DND-41 (cell line): ENCODE measurements around the gene GPC5.

Experiments
- ATAC-seq: fragments of 200-7000 bp; cut with Tn5 transposase; 3 replicates; pipeline ENCODE4 v1.9.1; 2021; ENCODE audit warnings: low read depth; ENCODE audit not compliant: insufficient read depth
- DNase-seq: peaks from one replicate; pipeline ENCODE4 v3.0.0-alpha.2; 2020
- H2AFZ ChIP-seq: 2 replicates; pipeline ENCODE4 v1.6.0; 2012; ENCODE audit warnings: low read depth, low read length
- H3K27ac ChIP-seq: 2 replicates; pipeline ENCODE4 v1.5.1; 2012; ENCODE audit warnings: low read length, inconsistent platforms
- H3K27me3 ChIP-seq: fragments of 200-600 bp; sonication (generic); 2 replicates; pipeline ENCODE4 v1.6.0; 2012; ENCODE audit warnings: low read length, mild to moderate bottlenecking, inconsistent platforms; ENCODE audit not compliant: insufficient read depth, poor library complexity
- H3K36me3 ChIP-seq: 2 replicates; pipeline ENCODE4 v1.5.1; 2012; ENCODE audit warnings: low read length, inconsistent platforms; ENCODE audit not compliant: insufficient read depth
- H3K4me1 ChIP-seq: 2 replicates; pipeline ENCODE4 v1.5.1; 2012; ENCODE audit warnings: mild to moderate bottlenecking, low read length; ENCODE audit not compliant: insufficient read depth
- H3K4me2 ChIP-seq: 2 replicates; pipeline ENCODE4 v1.6.0; 2012; ENCODE audit warnings: mild to moderate bottlenecking, moderate library complexity, low read length, inconsistent platforms; ENCODE audit not compliant: insufficient read depth
- H3K4me3 ChIP-seq, 2 experiments: fragments of 200-600 bp in 1 of 2; shearing (Covaris generic) in 1 of 2; 2 replicates each; pipeline ENCODE4 v1.5.1; 2012 to 2016; ENCODE audit warnings: inconsistent platforms in 2 of 2, low read length in 2 of 2, mild to moderate bottlenecking in 2 of 2, low read depth in 1 of 2, moderate library complexity in 1 of 2
- H3K79me2 ChIP-seq: 2 replicates; pipeline ENCODE4 v1.6.0; 2012; ENCODE audit warnings: low read length, inconsistent platforms; ENCODE audit not compliant: insufficient read depth
- H3K9ac ChIP-seq: 2 replicates; pipeline ENCODE4 v1.6.0; 2012; ENCODE audit warnings: low read depth, mild to moderate bottlenecking, inconsistent platforms, low read length, moderate library complexity
- H3K9me3 ChIP-seq: 2 replicates; pipeline ENCODE4 v1.5.1; 2012; ENCODE audit warnings: low read length, moderate library complexity, mild to moderate bottlenecking, inconsistent platforms; ENCODE audit not compliant: insufficient read depth, severe bottlenecking
- H4K20me1 ChIP-seq: 2 replicates; pipeline ENCODE4 v1.6.0; 2012; ENCODE audit warnings: low read length; ENCODE audit not compliant: insufficient read depth
- EZH2 ChIP-seq: IDR thresholded peaks from 3 replicates; pipeline ENCODE4 v1.6.1; 2012; ENCODE audit warnings: borderline replicate concordance, low read depth, mild to moderate bottlenecking, moderate library complexity, low read length, inconsistent platforms; ENCODE audit not compliant: severe bottlenecking
- TF ChIP-seq, protein P1 (sequence below): IDR thresholded peaks from 2 replicates; pipeline ENCODE4 v1.5.1; 2012; ENCODE audit warnings: borderline replicate concordance, low read length, moderate library complexity, mild to moderate bottlenecking; ENCODE audit not compliant: poor library complexity, severe bottlenecking; ENCODE audit errors: extremely low read depth

GPC5 gene

DNA sequence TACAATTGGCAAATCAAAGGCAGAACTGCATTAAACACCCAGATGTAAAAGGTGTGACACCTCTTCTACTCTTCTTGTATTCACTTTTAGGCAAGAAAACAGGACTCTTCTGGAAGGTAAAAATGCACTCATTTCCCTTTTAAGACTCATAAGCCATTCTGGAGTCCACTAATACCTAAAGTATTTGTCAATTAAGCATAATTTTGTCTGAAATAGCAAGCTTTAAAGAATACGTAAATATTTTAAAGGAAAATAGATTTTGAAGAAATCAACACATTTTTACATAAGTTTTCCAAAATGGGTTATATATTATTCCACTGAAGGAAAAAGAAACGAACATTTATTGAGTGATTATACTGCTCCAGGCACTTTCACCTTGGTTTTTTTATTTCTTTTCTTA lies 1166.5 kb downstream of the GPC5 start:
- H3K79me2 ChIP-seq: no peaks in the 10 kb centered on the region

DNA sequence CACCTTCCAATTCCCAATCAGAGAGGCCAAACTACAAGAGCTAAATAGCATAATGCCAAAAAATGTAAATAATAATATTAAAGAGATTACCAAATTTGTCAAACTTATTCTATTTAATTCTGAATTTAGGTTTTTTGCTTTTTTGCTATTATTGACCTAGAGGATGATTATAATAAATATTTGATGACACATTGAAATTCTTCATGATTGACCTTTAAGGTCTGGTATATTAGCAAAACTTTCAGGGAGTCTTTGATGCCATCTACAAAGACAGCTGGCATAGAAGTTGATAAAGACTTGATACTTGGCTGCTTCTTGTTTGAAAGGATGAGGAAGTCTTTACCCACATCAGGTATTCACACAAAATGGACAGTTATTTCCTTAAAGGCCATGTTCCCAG lies 1168.3 kb downstream of the GPC5 start:
- ATAC-seq (no peak), DNase-seq (no peak)
- Histone ChIP-seq H3K4me1 (no peaks in the 10 kb centered on the region), H3K9ac (no peak overlapping the region), H3K27ac (no peak overlapping the region), H3K27me3 (no peaks in the 10 kb centered on the region), H3K4me2 (no peak overlapping the region), H3K79me2 (no peaks in the 10 kb centered on the region), H4K20me1 (no peaks in the 10 kb centered on the region), H3K4me3 (no peak overlapping the region), H3K9me3 (no peaks in the 10 kb centered on the region), H3K36me3 (no peaks in the 10 kb centered on the region), H2AFZ (no peak overlapping the region)
- no peak for TF ChIP-seq EZH2
- TF ChIP-seq, protein P1, sequence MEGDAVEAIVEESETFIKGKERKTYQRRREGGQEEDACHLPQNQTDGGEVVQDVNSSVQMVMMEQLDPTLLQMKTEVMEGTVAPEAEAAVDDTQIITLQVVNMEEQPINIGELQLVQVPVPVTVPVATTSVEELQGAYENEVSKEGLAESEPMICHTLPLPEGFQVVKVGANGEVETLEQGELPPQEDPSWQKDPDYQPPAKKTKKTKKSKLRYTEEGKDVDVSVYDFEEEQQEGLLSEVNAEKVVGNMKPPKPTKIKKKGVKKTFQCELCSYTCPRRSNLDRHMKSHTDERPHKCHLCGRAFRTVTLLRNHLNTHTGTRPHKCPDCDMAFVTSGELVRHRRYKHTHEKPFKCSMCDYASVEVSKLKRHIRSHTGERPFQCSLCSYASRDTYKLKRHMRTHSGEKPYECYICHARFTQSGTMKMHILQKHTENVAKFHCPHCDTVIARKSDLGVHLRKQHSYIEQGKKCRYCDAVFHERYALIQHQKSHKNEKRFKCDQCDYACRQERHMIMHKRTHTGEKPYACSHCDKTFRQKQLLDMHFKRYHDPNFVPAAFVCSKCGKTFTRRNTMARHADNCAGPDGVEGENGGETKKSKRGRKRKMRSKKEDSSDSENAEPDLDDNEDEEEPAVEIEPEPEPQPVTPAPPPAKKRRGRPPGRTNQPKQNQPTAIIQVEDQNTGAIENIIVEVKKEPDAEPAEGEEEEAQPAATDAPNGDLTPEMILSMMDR: no peak

More for the DNA sequence above, 1166.5 kb downstream of the GPC5 start:
- Histone ChIP-seq H3K9me3 (no peaks in the 10 kb centered on the region), H2AFZ (no peak overlapping the region), H3K27me3 (no peaks in the 10 kb centered on the region), H3K36me3 (no peaks in the 10 kb centered on the region), H3K27ac (no peak overlapping the region), H4K20me1 (no peaks in the 10 kb centered on the region), H3K9ac (no peak overlapping the region), H3K4me1 (no peaks in the 10 kb centered on the region), H3K4me2 (no peak overlapping the region), H3K4me3 (no peak overlapping the region)
- DNase-seq: no peak
- no peak for TF ChIP-seq EZH2
- TF ChIP-seq, protein P1: no peak
- ATAC-seq: no peak

DNA sequence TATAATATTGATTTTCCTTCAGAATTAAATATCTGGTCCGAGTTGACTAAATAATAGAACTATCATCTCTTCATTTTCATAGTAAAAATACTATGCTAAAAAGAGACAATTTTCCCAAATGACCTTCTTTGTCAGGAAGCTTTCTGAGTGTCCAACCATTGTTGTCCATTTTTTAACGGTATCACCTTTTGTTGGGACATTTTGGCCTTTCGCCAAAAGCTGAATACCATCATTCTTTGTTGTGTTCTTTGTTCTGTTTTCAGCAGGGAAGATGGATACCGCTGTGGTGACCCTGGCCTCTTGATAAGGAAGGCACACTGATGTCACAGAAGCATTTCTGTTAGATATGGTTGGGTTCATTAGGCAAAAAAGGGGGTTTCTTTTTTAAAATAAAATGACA lies 1173.8 kb downstream of the GPC5 start:
- Histone ChIP-seq H2AFZ (no peak overlapping the region), H3K36me3 (no peaks in the 10 kb centered on the region), H4K20me1 (no peaks in the 10 kb centered on the region), H3K4me2 (no peak overlapping the region), H3K9me3 (no peaks in the 10 kb centered on the region), H3K27me3 (no peaks in the 10 kb centered on the region), H3K79me2 (no peaks in the 10 kb centered on the region), H3K27ac (no peak overlapping the region), H3K4me1 (no peaks in the 10 kb centered on the region), H3K4me3 (no peak overlapping the region), H3K9ac (no peak overlapping the region)
- no peak for TF ChIP-seq EZH2
- TF ChIP-seq, protein P1: no peak
- ATAC-seq (no peak), DNase-seq (no peak)
